HG03378 (cell line): ENCODE measurements around the gene NUFIP2.
"Not testable (repeated sequence)": the region's sequence is repeated elsewhere in the genome, so short reads cannot be mapped to it uniquely, and the experiment has no call there.

Source experiments
- ATAC-seq: cut with Tn5 transposase; IDR thresholded peaks from one replicate; pipeline ENCODE4 v1.9.1; 2021; ENCODE audit warnings: mild to moderate bottlenecking, moderate library complexity; ENCODE audit not compliant: unreplicated experiment

The NUFIP2 gene

GRCh38 chr17:29293890-29294579 lies at the start of gene NUFIP2:
Gene NUFIP2 (minus strand): TSS chr17:29294148. CDS start chr17:29294059, 89 bp downstream.
- peak; percentile 88 for ATAC-seq

GRCh38 chr17:29342158-29342765 lies 48.3 kb upstream of the NUFIP2 start:
- no peak for ATAC-seq

GRCh38 chr17:29341726-29342125 lies 47.8 kb upstream of the NUFIP2 start:
- no peak for ATAC-seq

- not testable (repeated sequence) for ATAC-seq
Measured at GRCh38 chr17:29339016-29339415, 45.1 kb upstream of the NUFIP2 start.

GRCh38 chr17:29331708-29332085 lies 37.7 kb upstream of the NUFIP2 start:
- ATAC-seq = no peak

GRCh38 chr17:29331075-29331707 lies 37.2 kb upstream of the NUFIP2 start:
- ATAC-seq = no peak

- ATAC-seq = no peak
Measured at GRCh38 chr17:29327412-29327811, 33.5 kb upstream of the NUFIP2 start.

GRCh38 chr17:29326023-29326813 lies 32.3 kb upstream of the NUFIP2 start:
- no peak for ATAC-seq

- no peak for ATAC-seq
Measured at GRCh38 chr17:29322363-29322762, 28.4 kb upstream of the NUFIP2 start.

GRCh38 chr17:29303386-29303785 lies 9.4 kb upstream of the NUFIP2 start:
- ATAC-seq = no peak

GRCh38 chr17:29299031-29299430 lies 5.1 kb upstream of the NUFIP2 start:
- no peak for ATAC-seq

- no peak for ATAC-seq
Measured at GRCh38 chr17:29295420-29295819, 1.5 kb upstream of the NUFIP2 start.

GRCh38 chr17:29294580-29294900 lies 592 bp upstream of the NUFIP2 start:
- ATAC-seq = no peak

- ATAC-seq = no peak
Measured at GRCh38 chr17:29292992-29293889, 707 bp downstream of the NUFIP2 start.

- ATAC-seq = no peak
Measured at GRCh38 chr17:29292071-29292991, 1.6 kb downstream of the NUFIP2 start.

- ATAC-seq = no peak
Measured at GRCh38 chr17:29291163-29291752, 2.7 kb downstream of the NUFIP2 start.

- no peak for ATAC-seq
Measured at GRCh38 chr17:29289852-29290251, 4.1 kb downstream of the NUFIP2 start.

- no peak for ATAC-seq
Measured at GRCh38 chr17:29283961-29284360, 10.0 kb downstream of the NUFIP2 start.

GRCh38 chr17:29283496-29283895 lies 10.5 kb downstream of the NUFIP2 start:
- ATAC-seq = no peak
